GM21737 (cell line): ENCODE data around the gene GNL1.
"Not testable (repeated sequence)": the region's sequence is repeated elsewhere in the genome, so short reads cannot be mapped to it uniquely, and the experiment has no call there.

Experiments used
- ATAC-seq: cut with Tn5 transposase; IDR thresholded peaks from one replicate; pipeline ENCODE4 v1.9.1; 2021; ENCODE audit warnings: mild to moderate bottlenecking, moderate library complexity; ENCODE audit not compliant: unreplicated experiment

The GNL1 gene

DNA sequence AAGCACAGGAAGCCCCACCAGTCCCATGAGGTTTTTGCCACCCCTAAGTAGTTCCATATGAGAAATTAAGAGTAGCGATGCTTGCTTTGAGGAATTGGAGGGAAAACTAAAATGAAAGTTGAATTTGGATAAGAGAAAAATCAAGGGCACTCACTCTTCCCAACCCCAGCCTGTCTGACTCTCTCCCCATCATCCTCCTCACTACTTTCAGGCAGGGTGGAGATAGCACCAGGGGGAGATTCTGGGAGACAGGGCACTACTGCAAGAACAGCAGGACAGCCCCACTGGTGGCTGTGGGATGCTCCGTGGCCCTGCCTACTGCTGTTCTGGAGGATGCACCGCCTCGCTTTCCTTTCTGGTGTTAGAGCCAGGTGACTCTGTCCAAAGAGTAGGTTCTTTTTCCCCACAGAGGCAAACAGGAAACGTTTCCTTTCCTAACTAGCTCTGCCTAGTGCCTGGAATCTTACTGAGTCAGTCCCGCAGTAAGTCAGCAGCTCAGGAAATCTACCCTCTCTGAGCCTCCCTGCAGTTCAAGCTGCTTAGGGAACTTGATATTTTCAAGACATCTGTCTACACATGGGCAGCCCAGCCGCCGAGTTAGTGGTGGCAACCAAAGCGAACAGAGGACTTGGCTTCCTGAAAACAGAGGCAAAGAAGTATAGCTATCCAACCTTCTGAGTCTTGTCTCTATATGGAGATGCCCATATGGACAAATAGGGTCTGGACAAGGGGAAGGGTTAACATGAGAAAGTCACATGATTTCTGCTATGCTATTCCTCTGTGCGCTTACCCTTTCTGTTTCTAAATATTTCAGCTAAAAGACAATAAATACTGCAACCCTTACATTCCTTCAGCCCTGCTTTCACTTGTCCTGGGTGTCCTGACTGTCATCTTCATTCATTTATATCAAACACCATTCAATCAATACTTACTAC, 55.6 kb downstream of the GNL1 start:
- ATAC-seq: no peak

DNA sequence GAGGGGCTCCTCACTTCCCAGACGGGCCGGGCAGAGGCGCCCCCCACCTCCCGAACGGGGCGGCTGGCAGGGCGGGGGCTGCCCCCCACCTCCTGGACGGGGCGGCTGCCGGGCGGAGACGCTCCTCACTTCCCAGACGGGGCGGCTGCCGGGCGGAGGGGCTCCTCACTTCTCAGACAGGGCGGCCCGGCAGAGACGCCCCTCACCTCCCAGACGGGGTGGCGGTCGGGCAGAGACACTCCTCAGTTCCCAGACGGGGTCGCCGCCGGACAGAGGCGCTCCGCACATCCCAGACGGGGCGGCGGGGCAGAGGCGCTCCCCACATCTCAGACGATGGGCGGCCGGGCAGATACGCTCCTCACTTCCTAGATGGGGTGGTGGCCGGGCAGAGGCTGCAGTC, 57.6 kb downstream of the GNL1 start:
- not testable (repeated sequence) for ATAC-seq

DNA sequence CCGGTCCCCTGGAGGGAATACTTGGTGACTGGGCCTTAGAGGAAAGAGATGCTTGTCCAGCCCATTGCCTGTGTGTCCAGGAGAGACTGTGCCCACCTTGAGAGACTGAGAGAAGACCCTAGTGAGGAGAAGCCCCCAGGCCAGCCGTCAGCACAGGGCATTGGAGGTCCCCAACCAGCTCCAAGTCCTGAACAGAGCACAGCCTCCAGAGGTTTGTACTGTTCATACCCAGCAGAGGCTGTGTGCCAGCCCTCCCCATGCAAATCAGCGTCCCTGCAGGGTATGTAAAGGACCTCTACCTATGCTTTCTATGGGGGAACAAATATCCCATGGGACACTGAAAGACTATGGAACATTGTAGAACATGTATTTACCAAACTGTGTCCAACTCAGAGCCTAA, 58.6 kb downstream of the GNL1 start:
- ATAC-seq: no peak

DNA sequence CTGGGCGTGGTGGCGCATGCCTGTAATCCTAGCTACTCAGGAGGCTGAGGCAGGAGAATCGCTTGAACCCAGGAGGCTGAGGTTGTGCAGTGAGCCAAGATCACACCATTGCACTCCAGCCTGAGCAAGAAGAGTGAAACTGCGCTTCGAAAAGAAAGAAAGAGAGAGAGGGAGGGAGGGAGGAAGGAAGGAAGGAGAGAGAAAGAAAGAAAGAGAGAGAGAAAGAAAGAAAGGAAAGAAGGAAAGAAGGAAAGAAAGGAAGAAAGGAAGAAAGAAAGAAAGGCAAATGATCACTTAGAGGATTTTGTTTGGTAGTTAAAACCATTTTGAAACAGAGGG, 59.1 kb downstream of the GNL1 start:
- not testable (repeated sequence) for ATAC-seq

DNA sequence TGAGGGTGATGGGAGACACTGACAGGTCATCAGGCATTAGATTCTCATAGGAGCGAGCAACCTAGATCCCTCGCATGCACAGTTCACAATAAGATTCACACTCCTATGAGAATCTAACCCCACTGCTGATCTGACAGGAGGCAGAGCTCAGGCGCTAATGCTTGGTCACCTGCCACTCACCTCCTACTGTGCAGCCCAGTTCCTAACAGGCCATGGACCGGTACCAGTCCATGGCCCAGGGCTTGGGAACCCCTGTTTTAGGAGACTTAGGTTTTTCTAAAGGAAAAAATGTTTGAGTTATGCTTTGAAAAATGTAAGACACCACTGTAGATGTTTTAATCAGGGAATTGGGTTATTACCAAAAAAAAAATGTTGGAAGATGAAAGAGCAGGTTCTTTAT, 60.3 kb downstream of the GNL1 start:
- ATAC-seq: no peak

DNA sequence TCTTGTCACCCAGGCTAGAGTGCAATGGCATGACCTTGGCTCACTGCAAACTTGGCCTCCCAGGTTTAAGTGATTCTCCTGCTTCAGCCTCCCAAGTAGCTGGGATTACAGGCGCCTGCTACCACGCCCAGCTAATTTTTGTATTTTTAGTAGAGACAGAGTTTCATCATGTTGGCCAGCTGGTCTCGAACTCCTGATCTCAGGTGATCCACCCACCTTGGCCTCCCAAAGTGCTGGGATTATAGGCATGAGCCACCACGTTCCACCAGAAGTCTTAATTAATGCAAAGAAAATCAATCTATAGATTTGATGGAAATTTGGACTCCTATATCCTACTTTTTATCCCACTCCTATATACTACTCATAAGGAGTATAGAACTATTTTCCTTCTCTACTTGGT, 61.2 kb downstream of the GNL1 start:
- ATAC-seq: not testable (repeated sequence)

DNA sequence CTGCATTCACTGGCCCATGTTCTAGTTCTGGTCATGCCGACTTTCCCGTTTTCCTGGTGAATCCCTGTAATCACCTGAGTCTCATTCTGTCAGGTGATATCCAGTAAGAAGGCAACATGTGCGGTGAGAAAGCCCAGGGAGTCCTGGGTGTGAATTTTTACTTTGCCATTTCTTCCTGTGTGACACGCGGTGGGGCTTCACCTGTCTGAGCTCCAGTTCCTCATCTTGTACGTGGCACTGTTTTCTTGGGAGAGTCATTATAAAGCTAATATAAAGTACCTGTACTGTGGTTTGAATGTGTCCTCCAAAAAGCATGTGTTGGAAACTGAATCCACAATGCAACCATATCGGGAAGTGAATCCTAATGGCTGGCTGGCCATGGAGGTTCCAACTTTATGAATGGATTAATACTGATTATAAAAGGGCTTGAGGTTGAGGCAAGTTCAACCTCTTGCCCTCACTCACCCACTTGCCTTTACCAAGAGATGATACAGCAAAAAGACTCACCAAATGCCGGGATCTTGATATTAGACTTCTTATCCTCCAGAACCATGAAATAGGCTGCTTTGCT, 61.9 kb downstream of the GNL1 start:
- no peak for ATAC-seq

DNA sequence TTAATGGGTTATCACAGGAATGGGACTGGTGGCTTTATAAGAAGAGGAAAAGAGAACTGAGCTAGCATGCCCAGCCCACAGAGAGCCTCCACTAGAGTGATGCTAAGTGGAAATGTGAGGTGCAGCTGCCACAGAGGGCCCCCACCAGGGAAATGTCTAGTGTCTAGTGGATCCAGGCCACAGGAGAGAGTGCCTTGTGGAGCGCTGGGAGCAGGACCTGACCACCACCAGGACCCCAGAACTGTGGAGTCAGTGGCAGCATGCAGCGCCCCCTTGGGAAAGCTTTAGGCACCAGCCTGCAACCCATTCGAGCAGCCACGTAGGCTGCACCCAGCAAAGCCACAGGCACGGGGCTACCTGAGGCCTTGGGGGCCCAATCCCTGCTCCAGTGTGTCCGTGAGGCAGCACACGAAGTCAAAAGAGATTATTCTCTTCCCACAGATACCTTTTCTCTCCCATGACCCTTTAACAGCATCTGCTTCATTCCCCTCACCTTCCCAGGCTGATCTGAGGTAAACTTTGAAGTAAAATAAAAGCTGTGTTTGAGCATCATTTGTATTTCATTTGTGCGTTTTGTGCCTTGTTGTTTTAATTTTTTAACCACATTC, 62.5 kb downstream of the GNL1 start:
- no peak for ATAC-seq

DNA sequence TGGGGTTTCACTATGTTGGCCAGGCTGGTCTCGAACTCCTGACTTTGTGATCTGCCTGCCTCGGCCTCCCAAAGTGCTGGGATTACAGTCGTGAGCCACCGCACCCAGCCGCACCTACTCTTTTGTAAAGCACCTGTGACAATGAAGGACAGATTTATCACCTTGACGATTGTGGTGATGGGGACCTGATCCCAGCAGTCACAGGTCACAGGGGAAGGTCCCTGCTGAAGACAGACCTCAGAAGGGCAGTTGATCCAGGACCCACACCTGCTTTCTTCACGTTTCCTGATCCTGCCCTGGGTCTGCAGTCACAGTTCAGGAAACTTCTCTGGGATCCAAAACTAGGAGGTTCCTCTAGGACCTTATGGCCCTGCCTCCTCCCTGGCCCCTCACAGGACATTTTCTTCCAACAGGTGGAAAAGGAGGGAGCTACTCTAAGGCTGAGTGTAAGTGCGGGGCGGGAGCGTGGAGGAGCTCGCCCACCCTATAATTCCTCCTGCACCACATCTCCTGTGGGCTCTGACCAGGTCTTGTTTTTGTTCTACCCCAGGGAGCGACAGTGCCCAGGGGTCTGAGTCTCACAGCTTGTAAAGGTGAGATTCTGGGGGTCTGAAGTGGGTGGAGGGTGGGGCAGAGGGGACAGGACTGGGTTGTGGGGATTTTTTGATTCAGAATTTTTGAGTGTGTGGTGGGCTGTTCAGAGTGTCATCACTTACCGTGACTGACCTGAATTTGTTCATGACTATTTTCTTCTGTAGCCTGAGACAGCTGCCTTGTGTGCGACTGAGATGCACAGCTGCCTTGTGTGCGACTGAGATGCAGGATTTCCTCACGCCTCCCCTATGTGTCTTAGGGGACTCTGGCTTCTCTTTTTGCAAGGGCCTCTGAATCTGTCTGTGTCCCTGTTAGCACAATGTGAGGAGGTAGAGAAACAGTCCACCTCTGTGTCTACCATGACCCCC, 64.0 kb downstream of the GNL1 start:
- no peak for ATAC-seq
